ENCODE measurements around the gene ACTL10. TPM values are rescaled to one million over a fixed set of nuclear protein-coding genes. Genes with fewer than 3 reads are reported as not detected.

ACTL10 gene
- total and polyA plus RNA-seq, 2 of the 13 experiments (the other 11 are each of a cell fraction or from before 2014, with no cell fraction given) = not detected

DNA sequence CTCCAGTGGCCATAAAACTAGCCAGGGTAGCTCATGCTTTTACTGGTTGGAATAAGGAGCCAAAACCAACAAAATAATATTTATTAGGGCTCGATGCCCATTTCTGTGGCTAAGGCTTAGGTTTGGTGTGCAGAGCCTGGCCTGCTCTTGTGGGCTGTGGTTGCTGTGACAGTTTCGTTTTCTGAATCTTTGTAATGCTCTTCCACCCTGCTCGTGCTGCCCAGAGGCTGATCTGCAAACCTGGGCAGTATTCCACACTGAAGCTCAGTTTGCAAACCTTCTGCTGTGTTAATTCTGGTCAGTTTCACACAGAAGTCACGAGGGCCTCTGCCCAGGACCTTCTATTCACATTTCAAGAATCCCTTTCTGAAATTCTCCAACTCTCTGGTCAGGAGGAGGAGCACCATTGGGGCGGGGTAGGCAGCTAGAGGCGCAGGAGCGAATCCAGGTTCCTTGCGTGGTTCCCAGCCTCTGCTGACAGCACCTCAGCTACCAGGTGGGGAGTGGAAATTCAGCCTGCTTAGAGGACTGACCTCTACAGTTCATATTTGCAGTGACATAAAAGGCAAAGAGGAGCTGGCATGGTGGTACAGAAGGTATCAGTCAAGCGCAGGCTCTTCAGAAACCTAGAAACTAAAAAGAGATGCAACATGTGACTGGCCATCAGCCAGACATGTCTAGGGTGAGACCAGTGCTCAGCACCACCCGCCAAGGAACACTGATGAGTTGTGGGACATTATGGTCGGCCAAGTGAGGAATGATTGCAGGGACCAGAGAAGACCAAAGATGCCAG lies 18.9 kb upstream of the ACTL10 start:
- TSS peak; percentile 20 for BruUV-seq (replicated peaks)
- H3K79me2 ChIP-seq (ENCODE audit: insufficient read depth, low read length) = no peaks in the 10 kb centered on the region
- in situ Hi-C loops (cut with HindIII; ENCODE audit: extremely low pct_ligation_motif_present, low pct_unique_long_range_greater_than_20kb) = loop anchor here (10.0 kb wide), 1 partner anchor 133 kb away; no protein-coding TSS in a partner anchor
- peaks cover 16 to 30% of the 10 kb centered on the region in 2 experiments for H3K36me3 ChIP-seq (replicated peaks in 1 of 2; ENCODE audit: control insufficient read depth in 1 of 2, insufficient read depth in 2 of 2, low read length in 2 of 2)
- H4K20me1 ChIP-seq (ENCODE audit: insufficient read depth, low read length) = no peaks in the 10 kb centered on the region; the same call in 1 of the 2 replicates
- no peak overlapping the region for H3K27ac ChIP-seq (ENCODE audit: extremely low read length, insufficient read depth, low read length)
- POLR2A ChIA-PET = interaction anchor here (1.5 to 2.2 kb wide), 2 partner anchors 16 to 158 kb away, joined by 3 to 8 read pairs; partner anchors contain the start of gene CBFA2T2
- ATAC-seq (peak; percentile 5), FAIRE-seq (no peak), DNase-seq (ENCODE audit: low spot score) (no peak)
- WGBS (ENCODE audit: low lambda C conversion rate) = 92% methylated on average over 11 of the region's 11 CpGs
- H3K4me2 ChIP-seq (ENCODE audit: low read depth, low read length) = no peak overlapping the region
- peaks cover 15% of the 10 kb centered on the region for H3K4me1 ChIP-seq (ENCODE audit: insufficient read depth, low read length)
- H3K27me3 ChIP-seq (ENCODE audit: control insufficient read depth in 1 of 2, insufficient read depth in 2 of 2, low read length in 2 of 2) = no peaks in the 10 kb centered on the region
- H3K4me3 ChIP-seq (replicated peaks in 1 of 3; ENCODE audit: insufficient read depth in 1 of 3, low read depth in 2 of 3, low read length in 3 of 3) = no peak overlapping the region
- H2AFZ ChIP-seq (ENCODE audit: low read length) = no peak overlapping the region
- no peaks in the 10 kb centered on the region for H3K9me3 ChIP-seq (ENCODE audit: low read length)
- intact Hi-C loops (cut with micrococcal nuclease; ENCODE audit: unreplicated experiment) = no loop called here
- no peak overlapping the region for H3K9ac ChIP-seq (ENCODE audit: insufficient read depth, low read depth, low read length)
- CTCF ChIA-PET (ENCODE audit: low intra/inter-chr PET ratio, low total read pairs) = no interaction called here
- TF ChIP-seq RNF2 (conservative IDR thresholded peaks at IDR 0.05; ENCODE audit: low read depth) (no peak), PRMT3 (CRISPR knock-in tag; IDR thresholded peaks at IDR 0.05; ENCODE audit: borderline replicate concordance, low read depth) (no peak), TEAD3 (CRISPR knock-in tag; optimal IDR thresholded peaks at IDR 0.05; ENCODE audit: borderline replicate concordance) (no peak), POLR2A (IDR thresholded peaks at IDR 0.05; ENCODE audit: insufficient read depth in 1 of 2, low read depth in 2 of 2, low read length in 2 of 2) (peak; percentile 9 to 36; a peak in 2 of 4 replicates), HDAC1 (CRISPR knock-in tag; IDR thresholded peaks at IDR 0.05) (no peak), ZFY (CRISPR knock-in tag; IDR thresholded peaks at IDR 0.05) (peak; percentile 10; the same call in 1 of the 2 replicates), RXRA (CRISPR knock-in tag; IDR thresholded peaks at IDR 0.05) (0 out of 2 replicates have a peak, but pooled peaks have one; percentile 8), MIER2 (CRISPR knock-in tag; IDR thresholded peaks at IDR 0.05) (no peak), STAG1 (CRISPR knock-in tag; IDR thresholded peaks at IDR 0.05) (peak; percentile 30), ZNF761 (CRISPR knock-in tag; conservative IDR thresholded peaks at IDR 0.05) (no peak)
- TF ChIP-seq, protein P1, sequence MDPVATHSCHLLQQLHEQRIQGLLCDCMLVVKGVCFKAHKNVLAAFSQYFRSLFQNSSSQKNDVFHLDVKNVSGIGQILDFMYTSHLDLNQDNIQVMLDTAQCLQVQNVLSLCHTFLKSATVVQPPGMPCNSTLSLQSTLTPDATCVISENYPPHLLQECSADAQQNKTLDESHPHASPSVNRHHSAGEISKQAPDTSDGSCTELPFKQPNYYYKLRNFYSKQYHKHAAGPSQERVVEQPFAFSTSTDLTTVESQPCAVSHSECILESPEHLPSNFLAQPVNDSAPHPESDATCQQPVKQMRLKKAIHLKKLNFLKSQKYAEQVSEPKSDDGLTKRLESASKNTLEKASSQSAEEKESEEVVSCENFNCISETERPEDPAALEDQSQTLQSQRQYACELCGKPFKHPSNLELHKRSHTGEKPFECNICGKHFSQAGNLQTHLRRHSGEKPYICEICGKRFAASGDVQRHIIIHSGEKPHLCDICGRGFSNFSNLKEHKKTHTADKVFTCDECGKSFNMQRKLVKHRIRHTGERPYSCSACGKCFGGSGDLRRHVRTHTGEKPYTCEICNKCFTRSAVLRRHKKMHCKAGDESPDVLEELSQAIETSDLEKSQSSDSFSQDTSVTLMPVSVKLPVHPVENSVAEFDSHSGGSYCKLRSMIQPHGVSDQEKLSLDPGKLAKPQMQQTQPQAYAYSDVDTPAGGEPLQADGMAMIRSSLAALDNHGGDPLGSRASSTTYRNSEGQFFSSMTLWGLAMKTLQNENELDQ (CRISPR knock-in tag; IDR thresholded peaks at IDR 0.05; ENCODE audit: borderline replicate concordance) = no peak
- TF ChIP-seq, protein P2, sequence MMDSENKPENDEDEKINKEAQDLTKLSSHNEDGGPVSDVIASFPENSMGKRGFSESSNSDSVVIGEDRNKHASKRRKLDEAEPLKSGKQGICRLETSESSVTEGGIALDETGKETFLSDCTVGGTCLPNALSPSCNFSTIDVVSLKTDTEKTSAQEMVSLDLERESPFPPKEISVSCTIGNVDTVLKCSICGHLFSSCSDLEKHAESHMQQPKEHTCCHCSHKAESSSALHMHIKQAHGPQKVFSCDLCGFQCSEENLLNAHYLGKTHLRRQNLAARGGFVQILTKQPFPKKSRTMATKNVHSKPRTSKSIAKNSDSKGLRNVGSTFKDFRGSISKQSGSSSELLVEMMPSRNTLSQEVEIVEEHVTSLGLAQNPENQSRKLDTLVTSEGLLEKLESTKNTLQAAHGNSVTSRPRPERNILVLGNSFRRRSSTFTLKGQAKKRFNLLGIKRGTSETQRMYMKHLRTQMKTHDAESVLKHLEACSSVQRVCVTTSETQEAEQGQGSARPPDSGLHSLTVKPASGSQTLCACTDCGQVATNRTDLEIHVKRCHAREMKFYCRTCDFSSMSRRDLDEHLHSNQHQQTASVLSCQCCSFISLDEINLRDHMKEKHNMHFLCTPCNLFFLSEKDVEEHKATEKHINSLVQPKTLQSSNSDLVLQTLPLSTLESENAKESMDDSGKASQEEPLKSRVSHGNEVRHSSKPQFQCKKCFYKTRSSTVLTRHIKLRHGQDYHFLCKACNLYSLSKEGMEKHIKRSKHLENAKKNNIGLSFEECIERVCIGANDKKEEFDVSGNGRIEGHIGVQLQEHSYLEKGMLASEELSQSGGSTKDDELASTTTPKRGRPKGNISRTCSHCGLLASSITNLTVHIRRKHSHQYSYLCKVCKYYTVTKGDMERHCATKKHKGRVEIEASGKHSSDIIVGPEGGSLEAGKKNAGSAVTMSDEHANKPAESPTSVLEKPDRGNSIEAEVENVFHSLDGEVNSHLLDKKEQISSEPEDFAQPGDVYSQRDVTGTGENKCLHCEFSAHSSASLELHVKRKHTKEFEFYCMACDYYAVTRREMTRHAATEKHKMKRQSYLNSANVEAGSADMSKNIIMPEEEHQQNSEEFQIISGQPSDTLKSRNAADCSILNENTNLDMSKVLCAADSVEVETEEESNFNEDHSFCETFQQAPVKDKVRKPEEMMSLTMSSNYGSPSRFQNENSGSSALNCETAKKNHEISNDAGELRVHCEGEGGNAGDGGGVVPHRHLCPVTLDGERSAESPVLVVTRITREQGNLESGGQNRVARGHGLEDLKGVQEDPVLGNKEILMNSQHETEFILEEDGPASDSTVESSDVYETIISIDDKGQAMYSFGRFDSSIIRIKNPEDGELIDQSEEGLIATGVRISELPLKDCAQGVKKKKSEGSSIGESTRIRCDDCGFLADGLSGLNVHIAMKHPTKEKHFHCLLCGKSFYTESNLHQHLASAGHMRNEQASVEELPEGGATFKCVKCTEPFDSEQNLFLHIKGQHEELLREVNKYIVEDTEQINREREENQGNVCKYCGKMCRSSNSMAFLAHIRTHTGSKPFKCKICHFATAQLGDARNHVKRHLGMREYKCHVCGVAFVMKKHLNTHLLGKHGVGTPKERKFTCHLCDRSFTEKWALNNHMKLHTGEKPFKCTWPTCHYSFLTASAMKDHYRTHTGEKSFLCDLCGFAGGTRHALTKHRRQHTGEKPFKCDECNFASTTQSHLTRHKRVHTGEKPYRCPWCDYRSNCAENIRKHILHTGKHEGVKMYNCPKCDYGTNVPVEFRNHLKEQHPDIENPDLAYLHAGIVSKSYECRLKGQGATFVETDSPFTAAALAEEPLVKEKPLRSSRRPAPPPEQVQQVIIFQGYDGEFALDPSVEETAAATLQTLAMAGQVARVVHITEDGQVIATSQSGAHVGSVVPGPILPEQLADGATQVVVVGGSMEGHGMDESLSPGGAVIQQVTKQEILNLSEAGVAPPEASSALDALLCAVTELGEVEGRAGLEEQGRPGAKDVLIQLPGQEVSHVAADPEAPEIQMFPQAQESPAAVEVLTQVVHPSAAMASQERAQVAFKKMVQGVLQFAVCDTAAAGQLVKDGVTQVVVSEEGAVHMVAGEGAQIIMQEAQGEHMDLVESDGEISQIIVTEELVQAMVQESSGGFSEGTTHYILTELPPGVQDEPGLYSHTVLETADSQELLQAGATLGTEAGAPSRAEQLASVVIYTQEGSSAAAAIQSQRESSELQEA (CRISPR knock-in tag; IDR thresholded peaks at IDR 0.05; ENCODE audit: not compliant biosample characterization) = no peak
